Measurements from ENCODE around the gene AKT1.

GRCh38 chr14:104805326-104805678 lies 9.8 kb upstream of the AKT1 start:
- TF ChIP-seq GATA3 (IDR thresholded peaks at IDR 0.05; ENCODE audit: low read depth, low read length) = no peak
- no peak for TF ChIP-seq GATA2 (IDR thresholded peaks at IDR 0.05; ENCODE audit: low read depth, low read length)
